Measurements from ENCODE around the gene TRAK1. TPM values are rescaled to one million over a fixed set of nuclear protein-coding genes. Genes with fewer than 3 reads are reported as not detected.

The TRAK1 gene
- total RNA-seq, 3 donors from 2014 or later: 29.0 to 53.7 (median 40.6) TPM

GRCh38 chr3:42192334-42193200 is 101.4 kb downstream of the TRAK1 start:
- no peaks in the 10 kb centered on the region for H3K36me3 ChIP-seq
- H3K9me3 ChIP-seq: no peaks in the 10 kb centered on the region
- no peak for TF ChIP-seq POLR2A (IDR thresholded peaks at IDR 0.05)
- TF ChIP-seq CTCF (IDR thresholded peaks at IDR 0.05): no peak
- no peak for TF ChIP-seq POLR2AphosphoS5 (IDR thresholded peaks at IDR 0.05)
- H3K4me1 ChIP-seq: no peaks in the 10 kb centered on the region
- no peak for DNase-seq (ENCODE audit: low spot score in 2 of 2)
- no peak overlapping the region for H3K27ac ChIP-seq
- no peaks in the 10 kb centered on the region for H3K27me3 ChIP-seq
- intact Hi-C loops (cut with DNase I; ENCODE audit: low total_unique reads): loop anchor here (5.0 kb wide), 1 partner anchor 75 kb away; no protein-coding TSS in a partner anchor
- no peak overlapping the region for H3K4me3 ChIP-seq

GRCh38 chr3:42194943-42195510 is 103.9 kb downstream of the TRAK1 start:
- no peak overlapping the region for H3K4me3 ChIP-seq
- no peak for DNase-seq (ENCODE audit: low spot score in 2 of 2)
- no peaks in the 10 kb centered on the region for H3K9me3 ChIP-seq
- TF ChIP-seq POLR2A (IDR thresholded peaks at IDR 0.05) (no peak), CTCF (IDR thresholded peaks at IDR 0.05) (no peak), POLR2AphosphoS5 (IDR thresholded peaks at IDR 0.05) (no peak)
- no peaks in the 10 kb centered on the region for H3K27me3 ChIP-seq
- H3K4me1 ChIP-seq: no peaks in the 10 kb centered on the region
- no peak overlapping the region for H3K27ac ChIP-seq
- intact Hi-C loops (cut with DNase I; ENCODE audit: low total_unique reads): loop anchor here (5.0 kb wide), 1 partner anchor 78 kb away; no protein-coding TSS in a partner anchor
- H3K36me3 ChIP-seq: no peaks in the 10 kb centered on the region

DNA sequence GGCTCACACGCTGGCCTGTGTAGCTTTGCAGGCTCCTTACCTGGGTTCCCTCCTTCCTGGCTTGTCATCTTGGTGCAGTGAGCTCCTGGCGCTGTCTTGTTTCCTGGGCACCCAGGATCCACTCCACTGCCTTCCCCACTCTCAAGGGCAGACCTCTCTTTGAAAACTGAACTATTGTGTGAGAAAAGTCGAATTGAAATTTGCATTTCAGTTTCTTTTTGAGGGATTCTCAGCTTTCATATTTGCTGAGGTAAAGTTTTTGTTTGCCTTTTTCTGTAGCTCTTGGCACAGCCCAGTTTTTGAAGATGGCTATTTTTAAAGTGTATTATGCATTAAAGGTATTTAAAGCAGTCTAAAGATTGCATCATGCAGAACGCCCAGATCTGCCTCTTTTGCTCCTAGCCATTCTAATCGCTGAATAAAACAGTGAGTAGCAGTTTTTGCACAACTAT is 104.7 kb downstream of the TRAK1 start:
- DNase-seq (ENCODE audit: low spot score in 2 of 2): no peak
- no peak overlapping the region for H3K27ac ChIP-seq
- no peaks in the 10 kb centered on the region for H3K27me3 ChIP-seq
- H3K4me1 ChIP-seq: no peaks in the 10 kb centered on the region
- no peak overlapping the region for H3K4me3 ChIP-seq
- TF ChIP-seq POLR2A (IDR thresholded peaks at IDR 0.05): no peak
- TF ChIP-seq POLR2AphosphoS5 (IDR thresholded peaks at IDR 0.05): no peak
- TF ChIP-seq CTCF (IDR thresholded peaks at IDR 0.05): no peak
- no peaks in the 10 kb centered on the region for H3K36me3 ChIP-seq
- intact Hi-C loops (cut with DNase I; ENCODE audit: low total_unique reads): no loop called here
- no peaks in the 10 kb centered on the region for H3K9me3 ChIP-seq

- Histone ChIP-seq H3K4me3 (no peak overlapping the region), H3K27ac (no peak overlapping the region), H3K9me3 (no peaks in the 10 kb centered on the region), H3K4me1 (no peaks in the 10 kb centered on the region), H3K36me3 (peaks cover 11% of the 10 kb centered on the region), H3K27me3 (no peaks in the 10 kb centered on the region)
- no peak for TF ChIP-seq POLR2AphosphoS5 (IDR thresholded peaks at IDR 0.05)
- TF ChIP-seq CTCF (IDR thresholded peaks at IDR 0.05): no peak
- no peak for TF ChIP-seq POLR2A (IDR thresholded peaks at IDR 0.05)
- no peak for DNase-seq (ENCODE audit: low spot score in 2 of 2)
- intact Hi-C loops (cut with DNase I; ENCODE audit: low total_unique reads): no loop called here
Measured at GRCh38 chr3:42198709-42199108, 107.6 kb downstream of the TRAK1 start.

All from breast epithelium (tissue), 4 donors.